Activated T-helper 17 cell treated with anti-CD3 and anti-CD28 coated beads, Interleukin-2, amount 50 U/mL, for 72 hours (primary cell): Measurements from ENCODE around the gene CWC27. TPM values are rescaled to one million over a fixed set of nuclear protein-coding genes. Genes with fewer than 3 reads are reported as not detected.

Source experiments
- ATAC-seq: fragments of 150-1000 bp; cut with Tn5 transposase; replicated peaks from 2 replicates; pipeline ENCODE4 v1.10.0; 2021; ENCODE audit warnings: mild to moderate bottlenecking, moderate library complexity
- H3K27ac Mint-ChIP-seq: one replicate; pipeline ENCODE4 v1.8.0; 2022; ENCODE audit warnings: mixed read lengths
- H3K27me3 Mint-ChIP-seq: one replicate; pipeline ENCODE4 v1.8.0; 2022; ENCODE audit warnings: mixed read lengths
- H3K36me3 Mint-ChIP-seq: one replicate; pipeline ENCODE4 v1.8.0; 2022; ENCODE audit warnings: low read depth, mild to moderate bottlenecking, mixed read lengths
- H3K4me1 Mint-ChIP-seq: one replicate; pipeline ENCODE4 v1.8.0; 2022; ENCODE audit warnings: mixed read lengths
- H3K4me3 Mint-ChIP-seq: one replicate; pipeline ENCODE4 v1.8.0; 2022; ENCODE audit warnings: mild to moderate bottlenecking, mixed read lengths
- H3K9me3 Mint-ChIP-seq: one replicate; pipeline ENCODE4 v1.8.0; 2022; ENCODE audit warnings: mixed read lengths
- total RNA-seq, 2 donors: library from RNA; stranded (reverse); gene quantifications; one replicate each; pipeline ENCODE4 v1.2.3, GENCODE V29; 2022

Gene CWC27
- total RNA-seq, 2 donors from 2014 or later: 26.7 to 32.5 TPM

DNA sequence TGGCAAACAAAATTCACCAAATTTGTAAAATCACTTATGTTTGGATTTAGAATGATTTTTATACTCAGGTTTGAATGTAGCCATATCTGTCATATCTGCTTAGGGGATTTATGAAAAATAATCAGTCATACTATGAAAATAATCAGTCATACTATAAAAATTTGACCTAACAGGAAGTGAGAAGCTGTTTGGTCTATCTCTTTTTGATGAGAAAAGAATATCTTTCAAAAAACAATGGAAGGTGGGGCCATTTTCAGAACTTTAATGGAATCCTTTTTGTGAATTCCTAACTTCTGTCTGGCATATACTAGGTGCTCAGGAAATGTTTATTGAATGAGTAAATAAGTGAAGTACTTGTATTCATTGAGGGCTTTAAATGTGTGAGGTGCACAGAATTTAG, 70.1 kb downstream of the CWC27 start:
- H3K4me3 Mint-ChIP-seq: no peak overlapping the region
- H3K27ac Mint-ChIP-seq: peak overlapping the region; percentile 11
- no peak for ATAC-seq
- peaks cover 45% of the 10 kb centered on the region for H3K36me3 Mint-ChIP-seq
- no peaks in the 10 kb centered on the region for H3K27me3 Mint-ChIP-seq
- no peaks in the 10 kb centered on the region for H3K9me3 Mint-ChIP-seq
- H3K4me1 Mint-ChIP-seq: no peaks in the 10 kb centered on the region

DNA sequence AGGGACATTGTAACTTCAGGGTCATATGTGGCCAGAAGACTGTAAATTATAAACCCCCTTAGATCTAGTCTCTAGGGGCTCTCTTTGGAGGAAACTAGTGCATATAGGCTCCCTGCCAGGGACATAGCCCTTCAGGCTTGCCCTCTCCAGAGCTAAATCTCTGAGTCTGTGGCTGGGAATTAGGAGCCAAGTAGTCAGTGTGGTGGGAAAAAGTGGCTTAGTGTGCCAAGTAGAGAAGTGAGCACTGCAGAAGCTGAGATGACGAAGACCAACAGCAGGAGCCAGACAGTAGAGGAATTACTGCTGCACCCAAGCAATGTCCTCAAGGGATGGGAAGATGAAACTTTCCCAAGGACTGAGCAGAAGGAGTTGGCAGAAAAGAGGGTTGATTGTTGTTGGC, 71.2 kb downstream of the CWC27 start:
- H3K9me3 Mint-ChIP-seq: peaks cover under 1% of the 10 kb centered on the region
- H3K4me3 Mint-ChIP-seq: no peak overlapping the region
- H3K4me1 Mint-ChIP-seq: no peaks in the 10 kb centered on the region
- peaks cover 53% of the 10 kb centered on the region for H3K36me3 Mint-ChIP-seq
- ATAC-seq: no peak
- H3K27ac Mint-ChIP-seq: no peak overlapping the region
- no peaks in the 10 kb centered on the region for H3K27me3 Mint-ChIP-seq

DNA sequence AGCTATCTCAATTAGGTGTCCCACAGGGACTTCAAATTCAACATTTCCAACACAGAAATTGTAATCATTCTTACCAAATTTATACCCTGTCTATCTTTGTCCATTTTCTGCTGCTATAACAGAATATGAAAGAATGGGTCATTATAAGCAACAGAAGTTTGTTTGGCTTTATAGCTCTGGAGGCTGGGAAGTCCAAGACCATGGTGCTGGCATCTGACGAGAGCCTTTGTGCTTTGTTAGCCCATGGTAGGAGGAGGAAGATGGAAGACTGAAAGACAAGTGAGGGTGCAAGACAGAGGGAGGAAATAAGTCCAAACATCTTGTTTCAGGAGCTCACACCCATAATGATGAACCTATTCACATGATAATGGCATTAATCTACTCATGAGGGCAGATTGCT, 72.2 kb downstream of the CWC27 start:
- Mint-ChIP-seq H3K36me3 (peaks cover 62% of the 10 kb centered on the region), H3K4me1 (no peaks in the 10 kb centered on the region), H3K9me3 (peaks cover 10% of the 10 kb centered on the region), H3K27me3 (no peaks in the 10 kb centered on the region), H3K27ac (no peak overlapping the region), H3K4me3 (no peak overlapping the region)
- no peak for ATAC-seq

DNA sequence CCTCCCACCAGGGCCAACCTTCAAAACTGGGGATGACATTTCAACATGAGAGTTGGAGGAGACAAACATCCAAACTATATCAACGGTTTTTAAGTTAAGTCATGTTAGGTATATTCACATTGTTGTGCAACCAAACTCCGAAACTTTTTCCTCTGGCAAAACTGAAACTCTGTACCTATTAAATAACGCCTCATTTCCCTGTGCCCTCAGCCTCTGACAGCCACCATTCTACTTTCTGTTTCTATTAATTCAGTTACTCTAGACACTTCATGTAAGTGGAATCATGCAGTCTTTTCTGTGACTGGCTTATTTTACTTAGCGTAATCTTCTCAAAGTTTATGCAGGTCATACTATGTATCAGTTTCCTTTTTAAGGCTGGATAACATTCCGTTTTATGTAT, 85.0 kb downstream of the CWC27 start:
- ATAC-seq: no peak
- H3K27me3 Mint-ChIP-seq: no peaks in the 10 kb centered on the region
- no peak overlapping the region for H3K27ac Mint-ChIP-seq
- no peaks in the 10 kb centered on the region for H3K36me3 Mint-ChIP-seq
- no peak overlapping the region for H3K4me3 Mint-ChIP-seq
- no peaks in the 10 kb centered on the region for H3K4me1 Mint-ChIP-seq
- no peaks in the 10 kb centered on the region for H3K9me3 Mint-ChIP-seq

DNA sequence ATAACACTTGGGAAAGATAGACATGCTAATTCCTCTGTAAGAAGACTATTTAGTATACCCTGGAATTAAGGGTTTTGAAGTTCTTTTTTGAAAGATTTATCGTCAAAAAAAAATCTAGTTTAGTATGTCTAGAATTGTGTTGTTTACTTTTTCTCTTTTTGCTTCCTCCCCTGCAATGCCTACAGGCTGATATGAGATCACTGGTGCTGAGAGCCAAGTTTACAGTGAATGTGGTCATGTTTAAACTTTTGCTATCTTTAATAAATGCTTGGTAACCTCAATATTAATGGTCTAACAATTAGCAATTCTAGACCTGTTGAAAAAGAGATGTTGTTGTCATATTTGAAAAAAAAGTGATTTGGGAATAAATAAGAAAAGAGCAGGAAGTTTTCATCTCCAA, 86.1 kb downstream of the CWC27 start:
- Mint-ChIP-seq H3K4me1 (no peaks in the 10 kb centered on the region), H3K9me3 (no peaks in the 10 kb centered on the region), H3K36me3 (no peaks in the 10 kb centered on the region)

DNA sequence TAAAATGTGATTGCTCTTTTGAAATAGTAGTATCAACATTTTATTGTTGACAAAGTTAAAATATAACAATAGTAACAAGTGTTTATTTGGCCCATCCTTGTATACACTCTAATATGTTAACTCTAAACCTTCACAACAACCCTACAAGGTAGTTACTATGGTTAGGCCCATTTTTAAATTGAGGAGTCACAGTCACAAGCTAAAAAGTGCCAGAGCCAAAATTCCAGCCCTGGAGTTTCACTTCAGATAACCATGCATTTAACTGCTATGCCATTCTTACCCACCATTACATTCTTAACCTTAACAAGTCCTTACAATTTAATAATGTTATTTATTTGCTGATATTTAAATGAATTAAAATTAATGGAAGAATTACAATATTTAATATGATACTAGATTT, 91.2 kb downstream of the CWC27 start:
- H3K36me3 Mint-ChIP-seq: peaks cover 4% of the 10 kb centered on the region
- no peaks in the 10 kb centered on the region for H3K9me3 Mint-ChIP-seq
- H3K27me3 Mint-ChIP-seq: no peaks in the 10 kb centered on the region
- no peaks in the 10 kb centered on the region for H3K4me1 Mint-ChIP-seq
- no peak overlapping the region for H3K27ac Mint-ChIP-seq
- no peak for ATAC-seq
- H3K4me3 Mint-ChIP-seq: no peak overlapping the region

More for the DNA sequence above, 86.1 kb downstream of the CWC27 start:
- Mint-ChIP-seq H3K27ac (no peak overlapping the region), H3K27me3 (no peaks in the 10 kb centered on the region), H3K4me3 (no peak overlapping the region)
- ATAC-seq: no peak

DNA sequence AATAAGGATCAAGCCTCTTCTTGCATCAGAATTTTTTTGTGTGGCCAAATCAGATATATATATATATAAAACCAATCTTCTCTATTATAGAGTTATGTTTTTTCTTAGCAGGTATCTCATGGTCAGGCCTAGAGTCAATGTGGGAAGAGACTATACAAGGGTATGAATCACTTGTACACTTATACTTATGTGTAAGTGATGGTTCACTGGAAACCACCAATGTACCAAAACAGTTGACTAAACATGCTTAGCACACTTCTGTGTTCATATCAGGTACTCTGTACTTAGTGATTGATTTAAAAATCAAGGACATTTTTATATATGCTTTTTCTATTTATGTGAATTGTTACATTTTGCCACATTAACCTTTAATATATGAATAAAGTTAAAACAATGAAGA, 92.6 kb downstream of the CWC27 start:
- ATAC-seq: peak; percentile 92
- peaks cover 4% of the 10 kb centered on the region for H3K36me3 Mint-ChIP-seq
- no peak overlapping the region for H3K4me3 Mint-ChIP-seq
- no peaks in the 10 kb centered on the region for H3K27me3 Mint-ChIP-seq
- no peaks in the 10 kb centered on the region for H3K9me3 Mint-ChIP-seq
- no peaks in the 10 kb centered on the region for H3K4me1 Mint-ChIP-seq
- H3K27ac Mint-ChIP-seq: no peak overlapping the region

DNA sequence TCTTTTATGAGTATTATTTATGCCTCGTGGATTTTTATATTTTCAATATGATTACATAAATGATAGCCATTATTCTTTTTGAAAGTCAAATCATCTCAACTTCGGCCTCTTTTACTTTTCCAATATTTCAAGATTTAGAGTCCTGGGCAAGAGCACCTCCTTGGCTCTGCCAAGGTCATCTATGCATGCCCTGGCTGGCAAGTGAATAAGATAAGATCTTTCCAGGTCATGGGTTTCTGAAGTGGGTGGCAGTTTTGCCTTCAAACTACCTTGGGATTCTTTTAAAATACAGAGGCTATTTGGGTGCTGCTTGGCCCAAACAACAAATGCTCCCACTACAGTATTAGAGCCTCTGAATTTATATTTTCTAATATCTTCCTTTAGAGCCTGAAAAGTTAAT, 95.4 kb downstream of the CWC27 start:
- no peak for ATAC-seq
- no peak overlapping the region for H3K27ac Mint-ChIP-seq

DNA sequence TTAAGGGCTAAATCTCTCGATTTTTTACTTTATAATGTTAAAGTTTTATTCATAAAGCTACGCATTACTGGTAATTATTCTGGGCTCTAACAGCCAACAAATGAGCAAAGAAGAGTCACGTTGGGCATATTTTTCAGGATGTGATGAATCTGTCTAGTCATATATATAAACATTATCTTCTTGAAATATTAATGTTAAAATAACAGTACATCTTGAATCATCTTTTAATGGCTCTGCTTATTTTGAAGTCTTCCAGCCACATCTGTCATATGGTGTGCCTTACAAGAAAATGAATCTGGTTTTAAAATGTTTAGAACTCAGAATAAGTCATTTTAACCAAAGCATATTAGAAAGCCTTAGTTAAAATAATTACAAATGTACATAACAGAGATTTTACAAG, 96.9 kb downstream of the CWC27 start:
- ATAC-seq: no peak
- Mint-ChIP-seq H3K27me3 (no peaks in the 10 kb centered on the region), H3K36me3 (peaks cover 4% of the 10 kb centered on the region), H3K9me3 (no peaks in the 10 kb centered on the region), H3K4me1 (no peaks in the 10 kb centered on the region), H3K4me3 (no peak overlapping the region), H3K27ac (no peak overlapping the region)

More for the DNA sequence above, 95.4 kb downstream of the CWC27 start:
- no peak overlapping the region for H3K4me3 Mint-ChIP-seq
- H3K27me3 Mint-ChIP-seq: no peaks in the 10 kb centered on the region
- no peaks in the 10 kb centered on the region for H3K4me1 Mint-ChIP-seq
- peaks cover 4% of the 10 kb centered on the region for H3K36me3 Mint-ChIP-seq
- no peaks in the 10 kb centered on the region for H3K9me3 Mint-ChIP-seq

DNA sequence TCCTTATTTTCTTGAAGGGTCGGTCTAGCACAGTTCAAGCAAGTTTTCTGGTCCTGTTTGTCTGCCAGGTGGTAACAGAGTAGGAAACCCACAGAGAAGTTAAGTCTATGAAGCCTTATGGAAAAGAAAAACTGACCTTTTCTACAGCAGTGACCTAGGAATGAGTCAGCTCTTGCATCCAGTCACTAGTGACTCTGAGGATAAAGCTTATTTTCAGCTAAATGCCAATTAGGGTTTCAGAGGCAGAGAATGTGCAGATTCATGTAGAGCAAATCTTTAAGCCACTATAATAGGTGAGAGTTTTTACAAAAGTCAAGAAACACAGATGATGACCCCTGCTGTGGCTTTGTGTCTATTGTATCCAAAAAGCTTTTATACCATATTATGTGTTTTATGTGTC, 100.7 kb downstream of the CWC27 start:
- Mint-ChIP-seq H3K27ac (no peak overlapping the region), H3K4me3 (no peak overlapping the region), H3K4me1 (no peaks in the 10 kb centered on the region), H3K27me3 (no peaks in the 10 kb centered on the region), H3K36me3 (no peaks in the 10 kb centered on the region), H3K9me3 (no peaks in the 10 kb centered on the region)
- ATAC-seq: peak; percentile 86

DNA sequence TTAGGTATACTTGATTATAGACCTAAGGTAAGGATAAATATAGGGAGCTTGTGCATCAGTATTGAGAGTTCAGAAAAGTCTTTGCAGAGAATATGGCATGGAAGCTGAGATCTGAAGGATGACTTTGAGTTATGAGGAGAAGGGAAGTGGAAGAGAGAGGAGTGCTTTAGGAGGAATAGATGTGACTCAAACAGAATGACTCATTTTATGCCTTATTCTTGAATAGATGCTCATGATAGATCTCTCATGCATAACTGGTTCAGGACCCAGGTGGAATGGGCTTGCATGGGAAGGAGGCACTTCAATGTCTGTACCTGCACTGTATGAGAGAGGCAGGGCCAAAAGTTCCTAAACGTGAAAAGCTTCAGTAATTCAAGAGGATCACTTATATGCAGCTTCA, 103.3 kb downstream of the CWC27 start:
- Mint-ChIP-seq H3K9me3 (no peaks in the 10 kb centered on the region), H3K36me3 (no peaks in the 10 kb centered on the region), H3K4me1 (no peaks in the 10 kb centered on the region), H3K27ac (no peak overlapping the region), H3K27me3 (no peaks in the 10 kb centered on the region), H3K4me3 (no peak overlapping the region)
- no peak for ATAC-seq

DNA sequence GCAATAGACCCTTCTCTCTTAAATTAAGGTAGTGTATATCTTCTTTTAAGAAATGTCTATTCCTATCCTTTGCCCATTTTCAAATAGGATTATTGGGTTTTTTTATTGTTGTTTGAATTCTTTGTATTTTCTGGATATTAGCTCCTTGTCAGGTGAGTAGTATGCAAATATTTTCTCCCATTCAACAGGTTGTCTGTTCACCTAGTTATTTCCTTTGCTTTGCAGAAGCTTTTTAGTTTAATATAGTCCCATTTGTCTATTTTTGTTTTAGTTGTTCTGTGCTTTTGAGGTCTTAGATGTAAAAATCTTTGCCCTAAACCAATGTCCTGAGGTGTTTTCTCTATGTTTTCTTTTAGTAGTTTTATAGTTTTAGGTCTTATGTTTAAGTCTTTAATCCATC, 104.7 kb downstream of the CWC27 start:
- H3K27ac Mint-ChIP-seq: no peak overlapping the region
- H3K4me3 Mint-ChIP-seq: no peak overlapping the region
- H3K36me3 Mint-ChIP-seq: no peaks in the 10 kb centered on the region
- ATAC-seq: no peak
- no peaks in the 10 kb centered on the region for H3K27me3 Mint-ChIP-seq
- no peaks in the 10 kb centered on the region for H3K9me3 Mint-ChIP-seq
- no peaks in the 10 kb centered on the region for H3K4me1 Mint-ChIP-seq

DNA sequence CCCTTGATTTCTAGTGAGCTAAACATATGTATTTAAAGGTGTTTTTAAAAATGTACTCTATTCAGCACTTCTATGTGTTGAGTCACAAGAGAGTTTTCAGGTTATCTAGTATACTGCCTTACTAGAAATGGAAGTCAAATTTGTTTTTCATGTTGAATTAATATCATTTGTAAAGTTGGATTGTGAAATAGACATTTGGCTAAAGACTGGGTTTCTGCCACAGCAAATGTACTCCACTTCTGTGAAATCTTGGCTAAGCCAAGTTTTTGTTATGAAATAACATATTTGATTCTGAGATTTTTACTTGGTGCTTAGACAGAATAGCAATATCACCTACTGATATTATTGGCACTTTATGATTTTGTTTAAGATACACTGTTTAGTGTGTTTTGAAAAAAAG, 106.0 kb downstream of the CWC27 start:
- Mint-ChIP-seq H3K4me1 (no peaks in the 10 kb centered on the region), H3K27me3 (no peaks in the 10 kb centered on the region), H3K36me3 (no peaks in the 10 kb centered on the region), H3K9me3 (no peaks in the 10 kb centered on the region), H3K27ac (no peak overlapping the region), H3K4me3 (no peak overlapping the region)
- ATAC-seq: no peak

DNA sequence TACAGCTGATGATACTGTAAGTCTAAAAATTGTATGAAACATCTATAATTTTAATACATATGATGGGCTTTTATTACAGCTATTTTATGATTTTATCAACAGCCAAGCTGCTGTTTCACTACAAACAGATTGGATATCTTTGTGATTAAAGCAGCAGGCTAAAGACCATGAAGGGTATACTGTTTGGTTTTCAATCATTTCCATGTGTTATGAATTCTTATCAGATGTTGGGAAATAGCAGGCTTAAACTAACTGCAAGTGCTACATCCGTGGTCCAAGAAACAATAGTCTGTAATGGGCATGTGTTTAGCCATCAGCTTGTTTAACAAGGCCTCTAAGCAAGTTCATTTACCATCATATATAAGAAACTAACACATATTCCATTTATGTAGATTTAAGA, 107.5 kb downstream of the CWC27 start:
- no peaks in the 10 kb centered on the region for H3K9me3 Mint-ChIP-seq
- no peak for ATAC-seq
- H3K36me3 Mint-ChIP-seq: no peaks in the 10 kb centered on the region
- H3K4me3 Mint-ChIP-seq: no peak overlapping the region
- H3K27ac Mint-ChIP-seq: no peak overlapping the region
- H3K27me3 Mint-ChIP-seq: no peaks in the 10 kb centered on the region
- no peaks in the 10 kb centered on the region for H3K4me1 Mint-ChIP-seq

DNA sequence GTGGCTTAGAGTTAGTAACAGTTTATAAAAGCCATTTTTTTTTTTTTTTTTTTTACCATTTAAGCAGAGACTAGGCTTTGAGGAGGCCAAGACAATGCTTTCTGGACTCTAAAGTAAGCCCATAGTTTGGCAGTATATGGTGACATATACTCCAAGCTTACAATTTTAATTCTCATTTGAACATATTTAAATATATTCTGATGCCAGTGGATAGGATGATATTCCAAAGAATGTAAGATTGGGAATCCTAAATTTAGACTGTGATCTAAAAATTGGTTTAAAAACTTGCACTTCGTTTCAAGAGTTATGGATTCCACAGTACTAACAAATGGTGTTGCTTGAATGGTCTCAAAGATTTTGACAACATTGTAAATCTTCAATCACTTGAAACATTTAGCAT, 112.1 kb downstream of the CWC27 start:
- Mint-ChIP-seq H3K4me1 (no peaks in the 10 kb centered on the region), H3K4me3 (no peak overlapping the region), H3K27me3 (no peaks in the 10 kb centered on the region), H3K9me3 (no peaks in the 10 kb centered on the region), H3K36me3 (no peaks in the 10 kb centered on the region), H3K27ac (no peak overlapping the region)
- no peak for ATAC-seq

DNA sequence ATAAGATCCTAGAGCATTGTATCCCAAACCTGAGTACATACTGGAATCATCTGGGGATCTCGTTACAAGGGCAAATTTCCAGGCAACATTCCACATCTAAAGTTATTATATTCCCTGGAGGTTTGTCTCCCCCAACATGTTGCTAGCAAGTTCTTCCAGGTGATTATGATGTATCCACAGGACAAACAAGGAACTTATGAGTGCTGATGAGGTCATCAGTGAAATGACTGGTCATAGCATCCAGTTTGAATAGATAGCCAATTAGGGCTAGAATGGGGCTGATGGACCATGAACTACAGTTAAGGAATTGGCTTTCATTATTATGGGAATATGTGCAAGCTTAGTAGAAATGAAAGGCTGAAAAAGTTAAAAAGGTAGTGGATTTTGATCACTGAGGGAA, 115.2 kb downstream of the CWC27 start:
- no peak overlapping the region for H3K4me3 Mint-ChIP-seq
- H3K27me3 Mint-ChIP-seq: no peaks in the 10 kb centered on the region
- H3K27ac Mint-ChIP-seq: no peak overlapping the region
- ATAC-seq: no peak
- no peaks in the 10 kb centered on the region for H3K36me3 Mint-ChIP-seq
- H3K9me3 Mint-ChIP-seq: no peaks in the 10 kb centered on the region
- no peaks in the 10 kb centered on the region for H3K4me1 Mint-ChIP-seq
